GM19239 (cell line): ENCODE measurements around the gene FN3KRP.

Experiments used
- DNase-seq: peaks from one replicate; pipeline ENCODE4 v3.0.0; 2011; ENCODE audit warnings: low spot score; ENCODE audit not compliant: insufficient read length
- FAIRE-seq: peaks from 2 replicates; lab custom pipeline; 2011; peaks lifted over from hg19 to GRCh38; lab: Jason Lieb, UNC

Gene FN3KRP

DNA sequence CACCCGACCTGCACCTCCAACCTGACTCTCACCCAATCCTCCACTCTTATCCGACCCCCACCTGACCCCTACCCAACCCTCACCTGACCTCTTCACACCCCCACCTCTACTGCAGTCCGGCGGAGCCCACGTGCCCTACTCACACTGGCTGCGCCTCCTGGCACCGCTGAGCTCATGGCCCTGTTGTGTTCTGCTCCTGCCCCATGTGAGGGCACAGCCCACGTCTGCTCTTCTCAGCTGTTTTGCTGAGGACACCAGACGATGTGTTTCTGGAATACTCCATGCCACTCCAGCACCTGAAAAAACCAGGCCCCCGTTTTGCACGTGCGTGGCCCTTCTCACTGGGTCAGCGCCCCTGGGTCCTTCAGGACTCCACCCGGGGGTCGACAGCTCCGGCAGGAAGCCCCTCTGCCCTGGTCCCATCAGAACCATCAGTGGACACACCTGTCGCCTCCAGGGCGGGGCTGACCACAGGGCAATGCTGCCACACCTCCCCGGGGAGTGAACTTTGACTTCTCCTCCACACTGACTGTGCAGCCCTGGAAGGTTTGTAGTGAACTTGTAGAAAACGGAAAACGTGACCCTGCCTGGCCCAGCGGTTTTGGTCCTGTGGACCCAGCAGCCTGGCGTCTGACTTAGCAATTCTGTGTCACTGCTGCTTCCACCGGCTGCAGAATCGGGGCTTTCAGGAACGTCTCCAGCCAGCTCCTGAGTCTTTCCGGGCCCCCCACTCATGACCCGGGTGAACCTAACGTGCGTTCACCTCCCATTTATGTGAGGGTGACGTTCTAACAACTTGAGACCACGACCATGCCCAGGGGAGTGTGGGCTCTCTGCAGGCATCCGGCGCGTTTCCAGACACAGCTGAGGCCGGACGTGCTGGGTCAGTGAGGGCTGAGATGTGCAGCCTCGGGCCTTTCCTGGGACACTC lies 12.3 kb upstream of the FN3KRP start:
- FAIRE-seq (no peak), DNase-seq (no peak)

DNA sequence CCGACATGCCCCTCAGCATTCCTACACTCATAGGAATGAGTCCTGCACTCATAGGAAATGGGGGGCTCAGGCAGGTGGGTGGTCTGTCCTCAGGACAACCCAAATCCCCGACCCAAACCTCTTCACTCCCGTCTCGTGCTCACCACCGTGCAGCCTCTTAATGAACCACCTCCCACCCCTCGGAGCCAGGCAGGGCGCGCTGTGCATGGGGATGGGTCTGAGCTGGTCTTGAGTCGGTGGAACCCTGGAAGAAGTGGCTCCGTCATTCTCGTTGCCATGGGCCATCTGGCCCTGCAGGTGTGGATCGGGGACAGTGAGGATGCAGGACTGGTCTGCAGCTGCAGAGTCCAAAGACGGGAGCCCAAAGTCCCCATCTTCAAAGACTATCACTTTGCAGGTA lies 11.6 kb upstream of the FN3KRP start:
- no peak for DNase-seq
- no peak for FAIRE-seq

DNA sequence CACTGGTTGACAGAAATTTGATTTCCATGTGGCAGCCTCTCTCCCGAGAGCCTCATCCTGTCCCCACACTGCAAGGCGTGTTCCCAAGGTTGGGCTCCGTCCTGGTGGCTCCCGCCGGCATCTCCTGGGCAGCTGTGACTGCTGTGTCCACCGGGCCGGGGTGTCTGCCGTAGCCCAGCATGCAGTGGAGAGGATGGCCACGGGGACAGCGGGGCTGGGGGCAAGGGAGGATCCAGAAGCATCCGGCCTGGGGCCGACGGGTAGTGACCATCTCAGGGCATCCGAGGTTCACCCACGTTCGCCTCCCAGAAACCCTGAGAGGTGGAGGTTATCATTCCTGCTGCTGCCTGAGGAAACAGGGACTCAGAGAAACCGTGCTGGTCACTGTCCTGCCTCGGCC lies 10.8 kb upstream of the FN3KRP start:
- FAIRE-seq (no peak), DNase-seq (no peak)

DNA sequence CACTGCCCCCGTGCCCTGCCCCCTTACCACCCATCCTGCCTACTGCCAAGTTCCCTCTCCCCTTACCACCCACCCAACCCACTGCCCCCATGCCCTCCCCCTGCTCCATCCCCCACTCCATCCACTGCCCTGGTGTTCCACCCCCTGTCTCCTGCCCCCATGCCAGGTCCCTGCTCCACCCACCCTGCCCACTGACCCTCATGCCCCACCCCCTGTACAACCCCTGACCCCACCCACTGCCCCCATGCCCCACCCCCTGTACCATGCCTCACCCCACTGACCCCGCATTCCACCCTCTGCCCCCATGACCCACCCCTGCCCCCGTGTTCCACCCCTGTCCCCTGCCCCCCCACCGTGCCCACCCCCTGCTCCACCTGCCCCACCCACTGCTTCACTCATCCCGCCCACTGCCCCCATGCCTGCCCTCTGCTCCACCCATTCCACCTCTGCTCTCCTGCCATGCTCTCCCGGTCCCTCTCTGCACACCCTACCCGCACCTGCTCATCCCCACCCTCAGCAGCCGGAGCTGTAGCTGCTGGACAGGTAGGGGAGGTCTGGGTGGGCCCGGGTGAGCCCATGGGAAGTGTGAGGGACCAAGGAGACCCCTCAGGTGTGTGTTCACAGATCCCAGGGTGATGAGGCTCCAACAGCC lies 7.4 kb upstream of the FN3KRP start:
- DNase-seq (no peak), FAIRE-seq (no peak)

DNA sequence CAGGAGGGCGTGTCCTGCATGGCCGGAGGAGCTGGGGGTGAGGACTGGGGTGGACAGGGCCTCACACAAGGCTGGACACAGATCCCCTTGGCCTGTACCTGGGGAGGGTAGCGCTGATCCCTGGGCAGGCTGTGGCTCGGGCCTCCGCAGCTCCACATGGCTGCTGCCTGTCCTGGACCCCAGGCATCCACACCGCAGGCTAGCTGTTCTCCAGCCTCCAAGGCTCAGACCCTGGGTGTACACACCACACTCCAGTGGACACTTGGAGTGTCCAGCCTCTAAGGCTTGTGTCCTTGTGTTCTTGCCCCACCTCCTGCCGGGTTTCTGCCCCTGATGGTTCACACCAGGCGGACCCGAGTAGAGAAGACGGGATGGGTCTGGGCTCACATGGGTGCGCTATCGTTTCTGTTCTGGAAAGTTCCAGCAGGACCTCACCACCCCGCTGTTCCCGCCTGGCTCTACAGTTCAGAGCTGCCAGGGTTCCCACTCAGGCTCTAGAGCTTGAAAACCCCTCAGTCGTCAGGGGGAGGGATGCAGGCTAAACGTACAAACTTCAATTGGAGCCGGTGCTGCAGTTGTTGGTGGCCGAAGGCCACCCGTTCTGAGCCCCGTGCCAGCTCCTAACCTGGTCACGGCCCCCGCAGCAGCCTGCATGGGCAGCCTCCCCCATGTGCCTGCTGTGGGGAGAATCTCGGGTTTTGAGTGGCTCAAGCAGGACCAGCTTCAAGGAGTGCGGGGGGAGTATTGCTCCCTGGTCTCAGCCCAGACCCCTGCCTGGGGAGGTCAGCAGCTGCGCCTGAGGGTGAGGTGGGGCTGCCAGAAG lies 6.6 kb upstream of the FN3KRP start:
- no peak for DNase-seq
- no peak for FAIRE-seq

DNA sequence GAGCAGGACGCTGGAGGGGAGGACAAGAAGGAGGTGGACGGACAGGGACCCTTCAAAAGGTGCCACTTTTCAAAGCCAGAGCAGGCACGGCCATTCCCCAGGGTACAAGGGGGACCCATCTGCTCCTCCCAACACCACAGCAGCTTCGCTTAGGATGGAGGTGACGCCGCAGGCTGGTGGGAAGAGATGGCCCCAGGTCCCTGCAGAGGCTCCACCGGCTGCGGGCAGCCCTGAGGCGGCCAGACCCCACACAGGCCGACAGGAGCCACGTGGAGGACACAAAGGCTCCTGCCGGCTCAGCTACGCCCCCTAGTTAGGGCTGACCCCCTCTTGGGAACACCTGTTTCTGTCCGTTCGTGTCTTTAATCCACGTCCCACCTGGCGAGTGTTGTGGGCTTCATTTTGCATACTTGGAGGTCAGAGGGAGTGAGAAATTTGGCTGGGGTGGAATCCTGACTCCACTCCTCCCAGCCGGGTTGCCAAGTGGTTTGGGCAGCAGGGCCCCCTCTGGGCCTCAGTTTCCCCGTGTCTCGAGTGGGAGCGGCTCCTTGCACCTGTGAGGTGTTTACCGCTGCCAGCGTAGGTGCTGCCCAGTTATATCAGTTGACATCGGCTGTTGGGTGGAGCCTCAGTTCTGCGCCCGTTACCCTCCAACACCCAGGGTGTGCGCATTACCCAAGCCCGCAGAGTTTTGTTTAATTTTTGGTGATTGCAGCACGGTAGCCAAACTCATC lies 5.8 kb upstream of the FN3KRP start:
- FAIRE-seq (no peak), DNase-seq (no peak)

DNA sequence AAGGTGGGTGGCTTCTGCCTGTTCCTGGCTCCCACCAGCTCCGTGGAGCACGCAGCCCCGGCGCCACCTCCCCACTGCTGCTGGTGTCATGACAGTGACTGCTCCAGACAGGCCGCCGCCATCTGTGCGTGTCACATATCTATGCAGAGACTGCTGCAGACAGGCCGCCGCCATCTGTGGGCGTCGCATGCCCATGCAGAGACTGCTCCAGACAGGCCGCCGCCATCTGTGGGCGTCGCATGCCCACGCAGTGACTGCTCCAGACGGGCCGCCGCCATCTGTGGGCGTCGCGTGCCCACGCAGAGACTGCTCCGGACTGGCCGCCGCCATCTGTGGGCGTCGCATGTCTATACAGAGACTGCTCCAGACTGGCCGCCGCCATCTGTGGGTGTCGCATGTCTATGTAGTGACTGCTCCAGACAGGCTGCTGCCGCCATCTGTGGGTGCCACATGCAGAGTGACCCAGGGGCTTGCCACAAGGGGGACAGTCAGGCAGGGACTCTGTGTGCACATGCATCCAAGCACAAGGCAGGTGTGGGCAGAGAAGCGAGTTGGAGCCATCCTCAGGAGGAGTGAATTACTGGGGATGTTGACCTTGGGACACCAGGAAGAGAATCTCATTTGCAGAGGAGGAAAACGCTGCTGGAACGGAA lies 3.3 kb upstream of the FN3KRP start:
- DNase-seq, result no peak
- FAIRE-seq, result no peak

DNA sequence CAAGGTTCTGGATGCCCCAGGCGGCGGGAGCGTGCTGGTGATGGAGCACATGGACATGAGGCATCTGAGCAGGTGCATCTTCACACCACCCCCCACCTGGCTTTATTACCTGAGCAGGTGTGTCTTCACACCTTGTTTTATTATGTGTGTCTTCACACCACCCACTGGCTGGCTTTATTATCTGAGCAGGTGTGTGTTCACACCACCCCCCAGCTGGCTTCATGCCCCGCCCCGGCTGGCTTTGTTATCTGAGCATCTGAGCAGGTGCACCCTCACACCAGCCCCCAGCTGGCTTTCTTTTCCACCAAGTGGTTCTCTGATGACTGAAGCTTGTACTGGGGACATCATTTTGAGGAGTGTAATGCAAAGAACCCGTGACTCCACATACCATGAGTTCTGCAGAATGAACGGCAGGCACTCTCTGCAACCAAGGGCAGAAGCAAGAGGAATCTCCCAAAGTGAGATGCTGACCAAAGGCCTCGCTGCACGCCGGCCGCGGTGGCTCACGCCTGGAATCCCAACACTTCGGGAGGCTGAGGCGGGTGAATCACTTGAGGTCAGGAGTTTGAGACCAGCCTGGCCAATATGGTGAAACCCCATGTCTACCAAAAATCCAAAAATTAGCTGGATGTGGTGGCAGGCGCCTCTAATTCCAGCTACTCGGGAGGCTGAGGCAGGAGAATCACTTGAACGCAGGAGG lies 2.6 kb downstream of the FN3KRP start:
- no peak for FAIRE-seq

DNA sequence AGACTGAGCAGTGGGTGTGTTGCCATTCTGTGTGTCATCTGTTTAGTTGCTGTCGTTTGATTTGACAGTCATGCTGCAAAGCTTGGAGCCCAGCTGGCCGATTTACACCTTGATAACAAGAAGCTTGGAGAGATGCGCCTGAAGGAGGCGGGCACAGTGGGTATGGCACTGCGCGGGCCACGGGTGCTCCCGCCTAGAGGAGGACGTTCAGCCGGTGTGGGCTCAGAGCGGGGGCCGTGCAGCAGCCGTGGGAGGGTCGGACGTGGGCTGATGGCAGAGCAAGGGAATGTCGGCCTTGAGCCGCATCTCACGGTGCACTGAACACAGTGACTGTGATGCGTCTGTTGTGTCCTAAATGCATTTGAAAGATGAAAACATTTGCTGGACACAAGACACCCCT lies 3.7 kb downstream of the FN3KRP start:
- DNase-seq (no peak), FAIRE-seq (no peak)

More for the DNA sequence above, 2.6 kb downstream of the FN3KRP start:
- no peak for DNase-seq

DNA sequence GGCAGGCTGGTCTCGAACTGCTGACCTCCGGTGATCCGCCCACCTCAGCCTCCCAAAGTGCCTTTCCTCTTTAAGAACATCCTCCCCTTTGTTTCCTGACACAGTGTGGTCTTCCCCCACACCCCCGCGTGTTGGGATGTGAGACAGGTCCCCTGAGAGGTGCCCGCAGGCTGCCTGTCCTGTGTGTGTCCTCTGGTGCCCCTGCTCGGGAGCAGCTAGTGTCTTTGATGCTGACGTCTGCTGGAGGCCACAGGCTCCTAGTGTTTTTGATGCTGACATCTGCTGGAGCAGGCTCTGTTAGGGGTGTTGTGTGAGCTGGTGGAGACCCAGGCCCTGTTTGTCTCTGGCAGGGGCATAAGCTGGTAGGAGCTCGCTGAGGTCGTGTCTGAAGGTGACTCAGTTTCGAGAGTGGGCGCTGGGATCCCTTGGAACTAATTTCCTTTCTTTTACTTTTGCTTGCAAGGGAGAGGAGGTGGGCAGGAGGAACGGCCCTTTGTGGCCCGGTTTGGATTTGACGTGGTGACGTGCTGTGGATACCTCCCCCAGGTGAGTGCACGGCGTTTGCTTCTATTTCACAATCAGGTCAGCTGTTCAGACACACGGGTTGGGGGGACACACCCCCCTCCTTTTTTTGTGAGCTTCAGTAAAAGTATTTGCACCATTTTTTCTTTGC lies 6.0 kb downstream of the FN3KRP start:
- FAIRE-seq (no peak), DNase-seq (no peak)

DNA sequence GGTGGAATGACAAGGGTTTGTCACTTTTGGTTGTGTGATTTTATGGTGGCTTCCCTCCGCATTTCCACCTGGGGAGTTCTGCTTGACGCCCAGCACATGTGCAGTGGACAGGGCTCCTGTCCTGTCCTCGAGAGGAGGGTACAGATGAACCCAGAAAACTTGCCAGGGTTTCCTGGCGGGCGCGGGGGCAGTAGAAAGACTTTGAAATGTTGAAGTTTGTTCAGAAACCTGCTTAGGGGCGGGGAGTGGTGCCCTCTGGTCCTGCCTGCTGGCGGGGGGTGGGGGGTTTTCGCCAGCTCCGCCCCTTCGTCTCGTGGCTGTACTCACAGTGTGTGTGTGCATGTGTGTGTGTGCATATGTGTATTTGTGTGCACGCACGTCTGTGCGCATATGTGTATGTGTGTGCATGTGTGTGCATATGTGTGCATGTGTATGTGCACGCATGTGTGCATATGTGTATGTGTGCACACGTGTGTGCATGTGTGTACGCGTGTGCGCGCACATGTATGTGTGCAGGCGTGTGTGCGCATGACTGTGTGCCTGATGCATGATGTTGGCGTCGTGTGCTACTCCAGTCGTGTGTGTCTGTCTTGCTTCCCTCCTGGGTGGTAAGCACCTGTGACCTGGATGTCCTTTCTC lies 6.8 kb downstream of the FN3KRP start:
- FAIRE-seq (no peak), DNase-seq (no peak)

DNA sequence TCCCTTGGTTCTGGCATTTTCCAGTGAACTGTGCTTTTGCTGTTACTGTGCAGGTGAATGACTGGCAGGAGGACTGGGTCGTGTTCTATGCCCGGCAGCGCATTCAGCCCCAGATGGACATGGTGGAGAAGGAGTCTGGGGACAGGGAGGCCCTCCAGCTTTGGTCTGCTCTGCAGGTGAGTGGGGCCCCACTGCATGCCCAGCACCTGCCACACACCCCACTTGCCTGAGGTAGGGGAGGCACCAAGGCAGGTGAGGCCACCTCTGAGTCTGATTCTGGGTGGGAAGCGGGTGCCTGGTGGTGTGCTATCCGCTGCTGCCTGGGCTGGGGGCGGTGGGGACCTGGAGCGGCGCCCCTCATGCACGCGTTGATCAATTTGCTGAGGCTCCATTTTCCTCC lies 9.9 kb downstream of the FN3KRP start:
- DNase-seq, result no peak
- FAIRE-seq, result no peak

DNA sequence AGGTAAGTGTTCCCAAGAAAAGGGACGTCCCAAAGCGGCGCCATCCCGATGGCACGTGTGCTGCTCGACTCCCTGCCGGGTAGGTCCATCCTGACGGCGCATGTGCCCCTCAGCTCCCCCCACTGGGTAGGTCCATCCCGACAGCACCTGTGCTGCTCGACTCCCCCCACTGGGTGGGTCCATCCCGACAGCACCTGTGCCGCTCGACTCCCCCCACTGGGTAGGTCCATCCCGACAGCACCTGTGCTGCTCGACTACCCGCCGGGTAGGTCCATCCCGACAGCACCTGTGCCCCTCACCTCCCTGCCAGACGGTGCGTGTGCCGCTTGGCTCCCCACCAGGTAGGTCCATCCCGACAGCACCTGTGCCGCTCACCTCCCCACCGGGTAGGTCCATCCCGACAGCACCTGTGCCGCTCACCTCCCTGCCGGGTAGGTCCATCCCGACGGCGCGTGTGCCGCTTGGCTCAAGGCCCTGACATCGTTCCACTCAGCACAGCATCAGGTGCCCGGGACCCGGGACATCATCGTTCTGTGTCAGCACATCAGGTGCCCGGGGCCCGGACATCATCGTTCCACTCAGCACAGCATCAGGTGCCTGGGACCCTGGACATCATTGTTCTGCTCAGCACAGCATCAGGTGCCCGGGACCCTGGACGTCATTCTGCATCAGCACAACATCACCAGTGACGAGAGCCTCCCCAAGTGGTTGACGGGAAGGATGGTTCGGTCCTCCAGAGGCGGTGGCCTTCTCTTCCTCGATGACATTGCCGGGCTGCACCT lies 13.2 kb downstream of the FN3KRP start:
- FAIRE-seq (no peak), DNase-seq (no peak)

DNA sequence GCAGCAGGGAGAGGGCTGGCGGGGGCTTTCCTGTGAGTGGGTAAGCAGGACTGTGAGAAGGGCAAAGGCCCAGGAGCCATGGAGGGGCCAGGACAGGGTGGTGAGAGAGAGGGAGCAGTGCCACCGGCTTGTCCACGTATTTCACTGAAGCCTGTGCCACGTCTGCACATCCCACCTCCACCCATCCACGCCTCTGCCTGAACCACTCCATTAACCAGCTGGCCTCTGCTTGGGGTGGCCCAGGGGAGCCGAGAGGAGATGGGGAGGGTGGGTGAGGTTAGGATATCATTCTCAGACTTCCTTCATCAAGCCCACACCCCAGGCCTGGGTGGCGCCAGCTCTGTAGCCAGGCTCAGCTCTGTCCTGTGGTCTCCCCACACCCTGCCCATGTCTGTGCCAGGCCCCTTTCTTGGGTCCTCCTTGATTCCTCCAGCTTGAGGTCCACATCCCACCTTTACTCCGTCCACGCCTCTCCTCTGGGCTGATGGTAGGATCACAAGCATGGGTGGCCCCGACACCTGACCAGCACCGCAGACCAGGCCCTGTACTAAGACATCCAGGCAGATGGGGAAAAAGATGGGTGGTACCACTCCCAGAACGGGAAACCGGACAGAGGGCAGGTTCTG lies 15.7 kb downstream of the FN3KRP start:
- FAIRE-seq (no peak), DNase-seq (no peak)

DNA sequence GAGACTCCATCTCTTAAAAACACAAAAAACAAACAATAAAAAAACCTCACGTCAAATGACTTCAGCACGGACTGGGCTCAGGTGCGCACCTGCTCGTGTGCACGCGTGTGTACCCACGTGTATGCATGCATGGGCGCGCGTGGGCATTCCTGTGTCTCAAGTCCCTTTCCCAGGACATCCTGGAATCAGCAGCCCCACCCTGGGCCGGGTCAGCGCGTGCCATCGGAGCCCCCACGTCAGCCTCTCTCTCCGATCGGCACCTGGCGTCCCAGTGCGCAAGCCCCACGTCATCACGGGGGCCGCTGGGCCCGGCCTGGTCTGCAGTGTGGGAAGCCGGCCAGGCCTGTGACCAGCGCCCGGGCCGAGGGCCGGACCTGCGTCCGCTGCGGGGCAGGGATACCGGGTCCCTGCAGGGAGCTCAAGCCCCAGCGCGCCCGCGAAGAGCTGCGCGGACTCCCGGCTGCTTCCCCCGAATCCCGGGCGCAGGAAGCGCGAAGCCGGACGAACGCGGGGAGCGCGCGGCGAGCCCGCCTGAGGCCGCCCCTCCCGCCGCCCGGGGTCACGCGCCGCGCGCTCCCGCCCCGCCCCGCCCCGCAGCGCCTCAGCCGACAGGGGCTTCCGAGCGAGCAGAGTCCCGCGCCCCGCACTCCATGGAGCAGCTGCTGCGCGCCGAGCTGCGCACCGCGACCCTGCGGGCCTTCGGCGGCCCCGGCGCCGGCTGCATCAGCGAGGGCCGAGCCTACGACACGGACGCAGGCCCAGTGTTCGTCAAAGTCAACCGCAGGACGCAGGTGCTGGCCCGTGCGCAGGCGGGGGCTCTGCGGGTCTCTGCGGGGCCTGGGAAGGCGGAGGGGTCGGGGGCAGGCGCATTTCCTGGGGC lies 18.7 kb downstream of the FN3KRP start, which contains the start of gene FN3K:
TSS of gene FN3K (plus strand) at position 629 of the 880 bp plus-strand sequence. CDS start at position 651, 22 bp downstream.
- DNase-seq (no peak), FAIRE-seq (no peak)
